H1 (cell line): ENCODE data around the gene ZNF597. TPM values are rescaled to one million over a fixed set of nuclear protein-coding genes. Genes with fewer than 3 reads are reported as not detected.

ENCODE experiments used
- CBX5 ChIP-seq: fragments of 300-800, 300-1000 bp; sonication (generic); IDR thresholded peaks from 2 replicates; pipeline ENCODE4 v1.7.1; 2016; ENCODE audit warnings: antibody characterized with exemption, low read length, low read depth
- CHD1 ChIP-seq: IDR thresholded peaks from 2 replicates; pipeline ENCODE4 v1.6.1; 2012; ENCODE audit warnings: low read depth, low read length, improper control_type of control experiment
- EGR1 ChIP-seq: IDR thresholded peaks from 2 replicates; pipeline ENCODE4 v1.6.1; 2011; ENCODE audit warnings: low read depth, low read length, borderline replicate concordance
- EZH2 ChIP-seq: fragments of 200-600 bp; sonication (generic); IDR thresholded peaks from 2 replicates; pipeline ENCODE4 v1.7.1; 2012; ENCODE audit warnings: low read depth, mild to moderate bottlenecking, moderate library complexity, low read length, inconsistent platforms; ENCODE audit not compliant: severe bottlenecking
- polyA plus RNA-seq, 7 experiments: library from polyadenylated mRNA; depleted of rRNA in 3 of 7; stranded (reverse) in 5 of 7; unstranded in 2 of 7; fragments of >200 nt in 5 of 7; fragments of 200-250 nt in 2 of 7; gene quantifications; 1 replicate in 5 of 7; 2 replicates in 1 of 7; 4 replicates in 1 of 7; pipeline versions ENCODE4 v1.2.1 to v1.2.3, GENCODE V29; 2011 to 2013; ENCODE audit warnings: missing spikeins in 2 of 7, mixed read lengths in 2 of 7
- total RNA-seq: library from RNA; stranded (reverse); fragmentation: NEBNext Ultra II Directional; extraction: Animal tissue kit (Norgen Biotek cat#: 25700); gene quantifications from 2 replicates; pipeline ENCODE4 v1.2.1, GENCODE V29; 2021
- TF ChIP-seq, protein P1 (sequence below), 3 experiments: IDR thresholded peaks; 1 replicate in 2 of 3; 2 replicates in 1 of 3; pipeline versions ENCODE4 v1.5.1 to v1.6.1; 2011; ENCODE audit warnings: low read length in 3 of 3, mild to moderate bottlenecking in 3 of 3, inconsistent platforms in 2 of 3, low read depth in 1 of 3, moderate library complexity in 1 of 3; ENCODE audit not compliant: insufficient read depth in 1 of 3; ENCODE audit errors: control extremely low read depth in 1 of 3

Gene ZNF597
- total and polyA plus RNA-seq, 2 of the 8 experiments (the other 6 are each of a cell fraction or from before 2014, with no cell fraction given), result 0.68 to 2.6 TPM

DNA sequence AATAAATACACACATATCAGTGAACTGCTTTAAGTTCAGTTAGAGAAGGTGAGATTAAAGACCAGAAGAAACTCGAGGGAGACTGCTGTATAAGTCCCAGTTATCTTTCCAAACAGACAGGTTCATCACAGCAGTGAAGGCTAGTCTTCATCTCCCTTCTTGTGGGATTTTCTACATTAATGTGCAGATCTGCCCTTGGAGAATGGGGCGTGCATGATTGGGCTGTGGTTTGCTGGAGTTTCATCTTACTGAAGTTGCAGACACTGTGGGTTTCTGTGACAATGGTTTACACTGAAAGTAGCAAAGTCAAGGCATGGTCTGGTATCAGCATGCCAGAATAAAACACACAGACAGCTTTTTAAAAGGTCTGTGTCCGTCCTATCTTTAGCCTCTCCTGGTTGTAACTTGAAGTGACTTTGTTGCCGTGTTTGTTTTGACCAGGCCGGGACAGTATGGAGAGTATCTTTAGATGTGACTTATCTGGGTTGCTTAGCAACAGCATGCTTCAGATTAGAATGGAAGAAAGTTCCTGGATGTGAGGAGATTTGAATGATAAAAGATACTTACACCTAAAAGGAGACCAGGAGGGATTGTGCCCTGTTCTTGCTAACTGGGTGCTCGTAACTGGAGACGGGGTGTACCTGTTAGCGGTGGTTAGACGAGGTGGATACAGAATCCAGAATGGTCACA is 16.2 kb upstream of the ZNF597 start (continued):
- TF ChIP-seq, protein P1, sequence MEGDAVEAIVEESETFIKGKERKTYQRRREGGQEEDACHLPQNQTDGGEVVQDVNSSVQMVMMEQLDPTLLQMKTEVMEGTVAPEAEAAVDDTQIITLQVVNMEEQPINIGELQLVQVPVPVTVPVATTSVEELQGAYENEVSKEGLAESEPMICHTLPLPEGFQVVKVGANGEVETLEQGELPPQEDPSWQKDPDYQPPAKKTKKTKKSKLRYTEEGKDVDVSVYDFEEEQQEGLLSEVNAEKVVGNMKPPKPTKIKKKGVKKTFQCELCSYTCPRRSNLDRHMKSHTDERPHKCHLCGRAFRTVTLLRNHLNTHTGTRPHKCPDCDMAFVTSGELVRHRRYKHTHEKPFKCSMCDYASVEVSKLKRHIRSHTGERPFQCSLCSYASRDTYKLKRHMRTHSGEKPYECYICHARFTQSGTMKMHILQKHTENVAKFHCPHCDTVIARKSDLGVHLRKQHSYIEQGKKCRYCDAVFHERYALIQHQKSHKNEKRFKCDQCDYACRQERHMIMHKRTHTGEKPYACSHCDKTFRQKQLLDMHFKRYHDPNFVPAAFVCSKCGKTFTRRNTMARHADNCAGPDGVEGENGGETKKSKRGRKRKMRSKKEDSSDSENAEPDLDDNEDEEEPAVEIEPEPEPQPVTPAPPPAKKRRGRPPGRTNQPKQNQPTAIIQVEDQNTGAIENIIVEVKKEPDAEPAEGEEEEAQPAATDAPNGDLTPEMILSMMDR (IDR thresholded peaks at IDR 0.05; ENCODE audit: control extremely low read depth in 1 of 3, insufficient read depth in 1 of 3, low read depth in 1 of 3, low read length in 3 of 3), result no peak
- no peak for TF ChIP-seq CBX5
- TF ChIP-seq EGR1, result no peak
- no peak for TF ChIP-seq EZH2
- no peak for TF ChIP-seq CHD1
